K562 (cell line): ENCODE measurements around the gene MDN1. TPM values are rescaled to one million over a fixed set of nuclear protein-coding genes. Genes with fewer than 3 reads are reported as not detected.
A peak's percentile ranks its signal among the peaks of the same experiment; 100 is the strongest.

Source experiments
- CREB3L1 ChIP-seq: fragments of 450-650 bp; IDR thresholded peaks from 2 replicates; pipeline ENCODE4 v1.6.1; 2014; ENCODE audit warnings: low read depth, mild to moderate bottlenecking, moderate library complexity, borderline replicate concordance
- CREM ChIP-seq: IDR thresholded peaks from 2 replicates; pipeline ENCODE4 v1.6.1; 2014; ENCODE audit warnings: antibody characterized with exemption, low read depth
- DACH1 ChIP-seq: fragments of 450-650 bp; IDR thresholded peaks from 2 replicates; pipeline ENCODE4 v1.6.1; 2018; ENCODE audit not compliant: partially characterized antibody
- ELF4 ChIP-seq: fragments of 450-650 bp; formaldehyde crosslinking; IDR thresholded peaks from 2 replicates; pipeline ENCODE4 v1.4.0; 2022; ENCODE audit warnings: missing genetic modification characterization
- ETV5 ChIP-seq: sonication (generic); formaldehyde crosslinking; IDR thresholded peaks from 2 replicates; pipeline ENCODE4 v1.4.0; 2020; ENCODE audit warnings: low read depth, mild to moderate bottlenecking, missing genetic modification reagents
- FOS ChIP-seq: IDR thresholded peaks from 3 replicates; pipeline ENCODE4 v1.6.1; 2011; ENCODE audit not compliant: insufficient read length; ENCODE audit errors: extremely low read depth
- POLR2G ChIP-seq: fragments of 200-400 bp; formaldehyde crosslinking; IDR thresholded peaks from 2 replicates; pipeline ENCODE4 v1.6.1; 2017; ENCODE audit warnings: low read depth, mild to moderate bottlenecking, antibody characterized with exemption, low read length, moderate library complexity
- PREB ChIP-seq: sonication (generic); formaldehyde crosslinking; IDR thresholded peaks from 2 replicates; pipeline ENCODE4 v1.8.1; 2023; ENCODE audit warnings: mild to moderate bottlenecking, missing genetic modification reagents
- RBM15 ChIP-seq: fragments of 200-400 bp; formaldehyde crosslinking; IDR thresholded peaks from 2 replicates; pipeline ENCODE4 v1.6.1; 2018; ENCODE audit warnings: mild to moderate bottlenecking, low read length, moderate library complexity; ENCODE audit not compliant: insufficient read depth
- RERE ChIP-seq: sonication (generic); formaldehyde crosslinking; IDR thresholded peaks from 2 replicates; pipeline ENCODE4 v1.8.0; 2023; ENCODE audit warnings: missing genetic modification reagents, mild to moderate bottlenecking, borderline replicate concordance
- SAFB ChIP-seq: fragments of 200-400 bp; formaldehyde crosslinking; IDR thresholded peaks from 2 replicates; pipeline ENCODE4 v1.6.1; 2017; ENCODE audit warnings: low read depth, low read length, borderline replicate concordance
- SMARCC2 ChIP-seq: fragments of 450-650 bp; IDR thresholded peaks from 2 replicates; pipeline ENCODE4 v1.6.1; 2017; ENCODE audit warnings: antibody characterized with exemption, moderate library complexity, mild to moderate bottlenecking, low read depth
- TFAP4 ChIP-seq: sonication (generic); formaldehyde crosslinking; IDR thresholded peaks from 2 replicates; pipeline ENCODE4 v1.8.0; 2022; ENCODE audit warnings: missing genetic modification reagents, mild to moderate bottlenecking, moderate library complexity, borderline replicate concordance
- THAP7 ChIP-seq: fragments of 250-450 bp; sonication (Bioruptor Pico); IDR thresholded peaks from 2 replicates; pipeline ENCODE4 v1.5.0; 2021
- U2AF1 ChIP-seq: fragments of 200-400 bp; formaldehyde crosslinking; optimal IDR thresholded peaks from 2 replicates; pipeline ENCODE3; 2017; ENCODE audit warnings: mild to moderate bottlenecking, low read depth, low read length, moderate library complexity
- ZKSCAN8 ChIP-seq: fragments of 200-800 bp; sonication (Bioruptor generic); IDR thresholded peaks from 2 replicates; pipeline ENCODE4 v1.6.1; 2016; ENCODE audit warnings: missing genetic modification characterization, missing compliant biosample characterization
- ZNF408 ChIP-seq: fragments of 250-450 bp; sonication (Bioruptor Pico); IDR thresholded peaks from 2 replicates; pipeline ENCODE4 v1.4.0; 2020; ENCODE audit warnings: low read depth, mild to moderate bottlenecking, moderate library complexity
- polyA plus RNA-seq, 8 experiments: library from polyadenylated mRNA; depleted of rRNA in 4 of 8; stranded (reverse) in 5 of 8; unstranded in 3 of 8; fragments of >200 nt; fragmentation: Nextera tagmentation in 2 of 8; fragmentation: Illumina TruSeq in 1 of 8; extraction: Ambion mirVana in 2 of 8; extraction: Trizol in 1 of 8; gene quantifications; 2 replicates each; pipeline versions ENCODE4 v1.2.1 to v1.2.3, GENCODE V29; 2011 to 2014; ENCODE audit warnings: inconsistent platforms in 1 of 8, missing spikeins in 1 of 8
- total RNA-seq, 7 experiments: library from RNA; depleted of rRNA in 6 of 7; stranded (reverse); fragments of >200 nt in 6 of 7; fragmentation: Illumina TruSeq in 2 of 7; extraction: Trizol in 2 of 7; gene quantifications; 2 replicates each; pipeline versions ENCODE4 v1.2.1 to v1.2.3, GENCODE V29; 2011 to 2021; ENCODE audit warnings: low replicate concordance in 1 of 7

MDN1 gene
- total and polyA plus RNA-seq, 9 of the 15 experiments (the other 6 are each of a cell fraction or from before 2014, with no cell fraction given) = 25.6 to 93.6 (median 43.0) TPM

- no peak for TF ChIP-seq CREB3L1
- no peak for TF ChIP-seq RBM15
- no peak for TF ChIP-seq ZNF408 (CRISPR knock-in tag)
- TF ChIP-seq POLR2G = peak; percentile 94
- no peak for TF ChIP-seq ELF4 (CRISPR knock-in tag)
- no peak for TF ChIP-seq PREB (CRISPR knock-in tag)
- TF ChIP-seq THAP7 (CRISPR knock-in tag) = no peak
- TF ChIP-seq FOS = no peak
- no peak for TF ChIP-seq SMARCC2
- no peak for TF ChIP-seq U2AF1
- no peak; the same call in 1 of the 2 replicates for TF ChIP-seq RERE (CRISPR knock-in tag)
- peak; percentile 100 for TF ChIP-seq CREM
- no peak; the same call in 1 of the 2 replicates for TF ChIP-seq ETV5
- TF ChIP-seq ZKSCAN8 (CRISPR knock-in tag) = no peak
- TF ChIP-seq SAFB = no peak
- TF ChIP-seq DACH1 = no peak
- TF ChIP-seq TFAP4 (CRISPR knock-in tag) = peak; percentile 92
These were observed at the start of gene MDN1 (continued) for GRCh38 chr6:89819336-89820130.
